Muscle layer of duodenum (tissue), 2 donors: ENCODE results near the gene ACVR1B.

ENCODE experiments used
- H3K27ac ChIP-seq: one replicate; pipeline ENCODE4 v1.7.0; 2013; ENCODE audit warnings: mild to moderate bottlenecking, low read length
- H3K27me3 ChIP-seq: one replicate; pipeline ENCODE4 v1.7.0; 2013; ENCODE audit warnings: low read depth, mild to moderate bottlenecking, control low read depth, low read length
- H3K36me3 ChIP-seq, 2 donors: one replicate each; pipeline ENCODE4 v1.7.0; 2013; ENCODE audit warnings: low read length in 2 of 2, control low read depth in 1 of 2, mild to moderate bottlenecking in 1 of 2; ENCODE audit not compliant: insufficient read depth in 2 of 2, control insufficient read depth in 1 of 2
- H3K4me1 ChIP-seq, 2 donors: one replicate each; pipeline ENCODE4 v1.7.0; 2013; ENCODE audit warnings: low read length in 2 of 2, mild to moderate bottlenecking in 2 of 2, control low read depth in 1 of 2, moderate library complexity in 1 of 2; ENCODE audit not compliant: insufficient read depth in 2 of 2, control insufficient read depth in 1 of 2
- H3K4me3 ChIP-seq, 2 donors: one replicate each; pipeline ENCODE4 v1.7.0; 2013; ENCODE audit warnings: low read length in 2 of 2, low read depth in 1 of 2, mild to moderate bottlenecking in 1 of 2
- H3K9me3 ChIP-seq, 2 donors: one replicate each; pipeline ENCODE4 v1.7.0; 2013; ENCODE audit warnings: low read length in 2 of 2, control low read depth in 1 of 2, mild to moderate bottlenecking in 1 of 2; ENCODE audit not compliant: control insufficient read depth in 1 of 2
- donor health status: healthy.

ACVR1B gene

DNA sequence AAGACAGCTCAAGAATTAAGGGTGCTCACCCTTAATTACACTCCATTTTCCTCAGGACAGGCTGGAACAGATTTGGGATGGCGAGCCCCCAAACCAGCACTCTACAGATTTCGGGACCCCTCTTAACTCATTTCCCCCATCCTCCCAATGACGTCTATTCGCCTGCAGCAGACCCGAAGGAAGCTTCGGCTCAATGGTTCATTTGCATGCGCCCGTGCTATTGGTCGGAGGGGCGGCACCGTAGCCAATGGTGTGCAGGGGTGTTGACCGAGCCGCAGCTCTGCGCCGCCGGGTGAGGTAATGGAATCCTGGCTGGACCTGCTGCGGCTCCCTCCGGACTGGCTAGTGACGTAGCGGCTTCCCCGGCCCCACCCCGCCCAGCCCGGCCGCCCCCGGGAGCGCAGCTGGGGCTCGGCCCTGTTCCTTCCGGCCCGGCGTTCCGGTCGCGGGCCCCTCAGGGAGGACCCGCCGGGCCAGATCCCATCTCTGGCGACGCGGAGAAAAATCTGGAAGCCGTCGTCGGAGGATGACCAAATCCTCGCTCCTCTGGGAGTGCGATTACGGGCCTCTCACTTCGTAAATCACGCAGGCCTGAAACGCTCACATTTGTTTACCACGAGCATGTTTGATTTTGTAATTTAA lies 81.4 kb downstream of the ACVR1B start:
- Histone ChIP-seq H3K9me3 (no peaks in the 10 kb centered on the region), H3K27ac (peak overlapping the region; percentile 95), H3K4me1 (peaks cover 9 to 20% of the 10 kb centered on the region in 2 donors), H3K27me3 (no peaks in the 10 kb centered on the region), H3K36me3 (peaks cover 0 to 4% of the 10 kb centered on the region in 2 donors), H3K4me3 (peak overlapping the region; percentile 39 to 43)

GRCh38 chr12:52033446-52034140 lies 82.1 kb downstream of the ACVR1B start:
- Histone ChIP-seq H3K4me1 (peaks cover 9 to 20% of the 10 kb centered on the region in 2 donors), H3K27ac (peak overlapping the region; percentile 95), H3K27me3 (no peaks in the 10 kb centered on the region), H3K4me3 (peak overlapping the region; percentile 26 to 39), H3K36me3 (peaks cover 0 to 4% of the 10 kb centered on the region in 2 donors), H3K9me3 (no peaks in the 10 kb centered on the region)

DNA sequence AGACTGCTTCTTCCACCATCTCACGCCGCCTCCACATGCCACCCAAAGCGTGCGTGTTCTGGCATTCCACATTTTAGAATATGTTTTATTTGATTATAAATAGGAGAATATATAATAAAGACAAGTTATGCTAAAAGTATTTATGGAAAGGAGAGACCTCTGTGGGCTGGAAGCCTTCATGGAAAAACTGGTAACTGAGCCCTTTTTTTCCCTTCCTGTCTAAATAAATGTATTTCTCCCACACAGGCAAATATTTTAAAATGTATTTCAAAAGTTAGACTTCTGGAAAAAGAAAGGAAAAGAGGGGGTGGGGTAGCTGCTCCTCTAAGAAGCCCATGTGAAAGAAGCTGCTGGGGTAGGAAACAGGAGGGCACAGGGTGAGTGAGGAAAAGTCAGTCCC lies 83.7 kb downstream of the ACVR1B start:
- H3K36me3 ChIP-seq = peaks cover 0 to 4% of the 10 kb centered on the region in 2 donors
- H3K4me3 ChIP-seq = no peak overlapping the region
- peak overlapping the region; percentile 5 for H3K27ac ChIP-seq
- H3K4me1 ChIP-seq = peaks cover 9 to 16% of the 10 kb centered on the region in 2 donors
- H3K27me3 ChIP-seq = no peaks in the 10 kb centered on the region
- H3K9me3 ChIP-seq = no peaks in the 10 kb centered on the region

DNA sequence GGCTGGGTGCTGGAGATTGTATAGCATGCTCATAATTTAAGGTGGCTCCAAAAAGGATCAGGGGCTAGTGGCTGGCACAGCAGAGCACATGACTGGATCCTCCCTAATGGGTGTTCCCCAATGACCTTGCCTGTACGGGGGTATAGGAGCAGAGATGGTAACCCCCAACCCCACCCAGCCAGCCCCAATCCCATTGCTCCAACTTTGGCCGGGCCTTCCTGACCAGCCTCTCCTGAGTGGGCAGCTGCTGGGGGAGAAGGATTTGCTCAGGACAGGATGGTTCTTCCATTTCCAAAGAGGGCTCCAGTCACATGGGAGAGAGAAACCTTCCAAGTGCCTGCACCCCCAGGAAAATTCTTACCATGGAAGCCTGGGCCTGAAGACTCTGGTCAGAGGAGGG lies 84.4 kb downstream of the ACVR1B start:
- H3K4me1 ChIP-seq = peaks cover 9 to 16% of the 10 kb centered on the region in 2 donors
- no peaks in the 10 kb centered on the region for H3K9me3 ChIP-seq
- H3K36me3 ChIP-seq = peaks cover 0 to 4% of the 10 kb centered on the region in 2 donors
- H3K4me3 ChIP-seq = peak overlapping the region in 1 of 2 donors; percentile 33
- no peaks in the 10 kb centered on the region for H3K27me3 ChIP-seq
- H3K27ac ChIP-seq = peak overlapping the region; percentile 75

DNA sequence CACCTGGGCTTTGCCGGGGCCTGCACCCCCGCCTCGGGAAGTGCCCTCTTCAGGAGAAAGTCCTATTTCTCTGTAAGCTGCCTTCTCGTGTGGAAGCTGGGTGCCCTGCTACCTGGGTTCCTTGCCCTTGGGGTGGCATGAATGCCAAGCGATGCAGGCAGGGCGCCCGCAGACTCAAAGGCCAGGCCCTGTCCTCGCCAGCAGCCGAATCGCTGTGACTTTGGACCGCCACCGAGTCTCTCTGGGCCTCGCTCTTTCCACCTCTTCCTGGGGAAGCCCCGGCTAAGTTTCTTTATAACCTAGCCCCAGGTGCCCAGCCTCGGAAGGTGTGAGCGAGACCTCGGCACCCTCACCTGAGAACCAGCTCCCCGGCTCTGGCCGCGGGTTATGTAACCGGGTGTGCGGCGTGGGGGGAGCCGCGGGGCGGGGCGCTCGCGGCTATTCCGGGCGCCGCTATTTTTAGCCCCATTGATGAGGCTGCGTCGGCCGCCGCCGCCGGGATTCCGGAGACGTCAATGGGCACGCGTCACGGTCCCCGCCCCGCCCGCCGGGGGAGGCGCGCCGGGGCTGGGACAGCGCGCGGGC lies 85.2 kb downstream of the ACVR1B start:
- Histone ChIP-seq H3K36me3 (peaks cover 0 to 4% of the 10 kb centered on the region in 2 donors), H3K4me1 (peaks cover 9 to 18% of the 10 kb centered on the region in 2 donors)

GRCh38 chr12:52037248-52037861 lies 85.9 kb downstream of the ACVR1B start:
- Histone ChIP-seq H3K4me3 (peak overlapping the region; percentile 49 to 52), H3K36me3 (peaks cover 0 to 3% of the 10 kb centered on the region in 2 donors), H3K9me3 (no peaks in the 10 kb centered on the region), H3K27ac (no peak overlapping the region), H3K27me3 (no peaks in the 10 kb centered on the region), H3K4me1 (peaks cover 6 to 20% of the 10 kb centered on the region in 2 donors)

More for the DNA sequence above, 85.2 kb downstream of the ACVR1B start:
- Histone ChIP-seq H3K4me3 (peak overlapping the region; percentile 20 to 33), H3K27ac (peak overlapping the region; percentile 75), H3K9me3 (no peaks in the 10 kb centered on the region), H3K27me3 (no peaks in the 10 kb centered on the region)

DNA sequence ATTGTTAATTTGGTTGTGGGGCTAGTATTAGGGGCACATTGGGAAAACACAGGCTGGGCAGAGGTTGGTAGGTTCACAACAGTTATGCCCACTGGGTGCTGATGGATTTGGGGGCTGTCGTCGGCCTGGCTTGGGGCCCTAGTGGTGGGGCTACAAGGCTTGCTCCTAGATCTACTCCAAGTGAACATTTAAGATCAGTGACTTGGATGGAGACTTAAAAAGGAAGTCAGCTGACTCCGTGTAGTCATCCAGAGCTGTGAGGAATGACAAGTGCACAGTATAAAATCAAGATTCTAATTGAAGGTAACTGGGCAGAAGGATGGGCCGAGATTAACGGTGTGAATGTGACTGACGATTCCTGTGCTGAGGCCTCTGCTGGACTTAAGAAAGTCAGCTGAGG lies 86.9 kb downstream of the ACVR1B start:
- no peak overlapping the region for H3K27ac ChIP-seq
- H3K4me1 ChIP-seq = peaks cover 3 to 22% of the 10 kb centered on the region in 2 donors
- H3K27me3 ChIP-seq = no peaks in the 10 kb centered on the region
- H3K9me3 ChIP-seq = no peaks in the 10 kb centered on the region
- H3K36me3 ChIP-seq = no peaks in the 10 kb centered on the region
- H3K4me3 ChIP-seq = peak overlapping the region in 1 of 2 donors; percentile 31

GRCh38 chr12:52041035-52041434 lies 89.5 kb downstream of the ACVR1B start:
- Histone ChIP-seq H3K27me3 (no peaks in the 10 kb centered on the region), H3K9me3 (no peaks in the 10 kb centered on the region), H3K4me3 (no peak overlapping the region), H3K36me3 (peaks cover 0 to 7% of the 10 kb centered on the region in 2 donors), H3K4me1 (peaks cover 8 to 33% of the 10 kb centered on the region in 2 donors), H3K27ac (no peak overlapping the region)

- Histone ChIP-seq H3K4me1 (peaks cover 13 to 30% of the 10 kb centered on the region in 2 donors), H3K27ac (no peak overlapping the region), H3K27me3 (no peaks in the 10 kb centered on the region), H3K36me3 (peaks cover 0 to 7% of the 10 kb centered on the region in 2 donors), H3K4me3 (no peak overlapping the region), H3K9me3 (no peaks in the 10 kb centered on the region)
These were observed 90.2 kb downstream of the ACVR1B start for GRCh38 chr12:52041695-52042123.

DNA sequence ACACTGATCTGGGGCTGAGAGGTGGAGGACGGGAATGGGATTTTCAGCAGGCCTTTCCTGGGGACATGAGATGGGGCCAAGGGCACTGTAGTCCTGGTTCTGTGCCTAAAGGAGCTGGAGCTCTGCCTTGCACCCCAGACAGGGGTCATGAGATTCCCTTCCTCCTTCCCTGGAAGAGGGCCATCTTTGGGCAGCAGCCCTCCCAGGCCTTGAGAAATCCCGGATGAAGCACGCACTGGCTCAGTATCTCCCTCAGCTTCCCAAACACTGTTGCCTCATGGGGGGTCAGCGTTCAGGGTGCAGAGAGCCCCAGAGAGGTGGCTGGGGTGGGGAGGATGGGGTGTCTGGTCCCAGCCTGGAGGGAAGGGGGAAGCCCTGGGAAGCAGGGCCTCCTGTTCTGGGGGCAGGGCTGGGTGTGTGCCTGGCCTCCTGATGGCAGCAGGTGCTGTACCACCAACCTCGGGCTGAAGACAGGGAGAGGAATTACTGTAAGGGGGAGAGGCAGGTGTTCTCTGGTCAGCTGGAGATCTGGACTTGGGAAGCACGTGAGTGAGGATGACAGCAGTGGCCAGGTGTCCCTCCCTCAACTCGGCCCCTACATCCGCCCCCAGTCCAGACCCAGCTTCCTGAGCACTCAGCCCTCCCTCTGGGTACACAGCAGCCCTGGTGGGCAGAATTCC lies 91.3 kb downstream of the ACVR1B start:
- H3K27me3 ChIP-seq = no peaks in the 10 kb centered on the region
- H3K4me1 ChIP-seq = peaks cover 13 to 30% of the 10 kb centered on the region in 2 donors
- no peak overlapping the region for H3K27ac ChIP-seq
- H3K36me3 ChIP-seq = peaks cover 0 to 7% of the 10 kb centered on the region in 2 donors
- no peaks in the 10 kb centered on the region for H3K9me3 ChIP-seq
- H3K4me3 ChIP-seq = no peak overlapping the region
